Osteocyte (in vitro differentiated cells): Measurements from ENCODE around the gene RGS11. TPM values are rescaled to one million over a fixed set of nuclear protein-coding genes. Genes with fewer than 3 reads are reported as not detected.
A peak's percentile ranks its signal among the peaks of the same experiment; 100 is the strongest.

Source experiments
- DNase-seq: peaks from one replicate; pipeline ENCODE4 v3.0.0; 2021; ENCODE audit warnings: mixed read lengths; ENCODE audit not compliant: unreplicated experiment; ENCODE audit errors: extremely low spot score
- H3K27ac Mint-ChIP-seq: one replicate; pipeline ENCODE4 v1.8.0; 2021; ENCODE audit warnings: mild to moderate bottlenecking, mixed read lengths; ENCODE audit not compliant: unreplicated experiment
- H3K27me3 Mint-ChIP-seq: one replicate; pipeline ENCODE4 v1.8.0; 2021; ENCODE audit warnings: mixed read lengths; ENCODE audit not compliant: unreplicated experiment
- H3K36me3 Mint-ChIP-seq: one replicate; pipeline ENCODE4 v1.8.0; 2021; ENCODE audit warnings: mixed read lengths; ENCODE audit not compliant: unreplicated experiment
- H3K4me1 Mint-ChIP-seq: one replicate; pipeline ENCODE4 v1.8.0; 2021; ENCODE audit warnings: mixed read lengths; ENCODE audit not compliant: unreplicated experiment
- H3K4me3 Mint-ChIP-seq: one replicate; pipeline ENCODE4 v1.8.0; 2021; ENCODE audit warnings: mild to moderate bottlenecking, moderate library complexity, mixed read lengths; ENCODE audit not compliant: unreplicated experiment
- H3K9me3 Mint-ChIP-seq: one replicate; pipeline ENCODE4 v1.8.0; 2021; ENCODE audit warnings: mixed read lengths; ENCODE audit not compliant: unreplicated experiment
- CTCF ChIP-seq: fragments of 200-600 bp; sonication (generic); IDR thresholded peaks from 2 replicates; pipeline ENCODE4 v1.5.0; 2021; ENCODE audit warnings: antibody characterized with exemption, mild to moderate bottlenecking, moderate library complexity
- total RNA-seq: library from RNA; stranded (reverse); gene quantifications from 2 replicates; pipeline ENCODE4 v1.2.1, GENCODE V29; 2021

Gene RGS11
- total RNA-seq, 1 donor from 2014 or later = 9.5 TPM

DNA sequence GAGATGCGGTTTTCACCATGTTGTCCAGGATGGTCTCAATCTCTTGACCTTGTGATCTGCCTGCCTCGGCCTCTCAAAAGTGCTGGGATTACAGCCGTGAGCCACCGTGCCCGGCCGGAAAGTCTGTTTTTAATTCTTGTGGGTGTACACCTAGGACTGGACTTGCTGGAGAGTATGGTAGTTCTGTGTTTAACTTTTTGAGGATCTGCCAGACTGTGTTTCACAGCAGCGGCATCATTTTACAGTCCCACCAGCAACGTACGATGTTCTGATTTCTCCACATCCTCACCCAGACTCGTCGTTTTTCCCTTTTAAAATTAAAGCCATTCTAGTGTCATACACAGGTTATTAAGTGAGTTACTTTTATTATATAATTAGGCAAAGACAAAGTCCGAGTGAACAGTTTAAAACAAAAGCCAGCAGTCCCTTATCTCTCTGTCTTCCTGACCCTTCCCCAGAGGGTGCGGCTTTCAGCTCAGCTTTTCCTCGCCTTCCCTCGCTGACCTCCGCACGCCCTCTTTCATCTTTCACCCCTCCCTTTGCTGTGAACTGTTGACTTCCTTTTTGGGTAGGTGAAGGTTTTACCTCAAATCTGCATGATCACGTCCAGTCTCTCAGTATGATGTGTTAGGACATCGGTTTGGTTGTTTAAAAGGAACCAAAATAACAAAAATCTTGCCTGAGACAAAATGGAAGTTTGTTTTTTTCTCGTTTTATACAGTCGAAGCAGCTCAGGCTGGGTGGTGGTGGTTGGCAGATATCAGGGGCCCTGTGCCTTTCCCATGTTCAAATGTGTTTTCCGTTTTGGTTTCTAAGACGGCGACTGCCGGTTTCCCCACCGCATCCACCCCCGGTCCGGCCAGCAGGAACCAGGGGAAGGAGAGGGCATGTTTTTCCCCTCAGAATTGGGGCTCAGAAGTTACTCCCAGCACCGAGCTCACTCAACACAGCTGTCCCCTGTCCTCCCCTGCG lies 23.1 kb downstream of the RGS11 start:
- no peak for DNase-seq
- H3K36me3 Mint-ChIP-seq = peaks cover 28% of the 10 kb centered on the region
- TF ChIP-seq CTCF = no peak

DNA sequence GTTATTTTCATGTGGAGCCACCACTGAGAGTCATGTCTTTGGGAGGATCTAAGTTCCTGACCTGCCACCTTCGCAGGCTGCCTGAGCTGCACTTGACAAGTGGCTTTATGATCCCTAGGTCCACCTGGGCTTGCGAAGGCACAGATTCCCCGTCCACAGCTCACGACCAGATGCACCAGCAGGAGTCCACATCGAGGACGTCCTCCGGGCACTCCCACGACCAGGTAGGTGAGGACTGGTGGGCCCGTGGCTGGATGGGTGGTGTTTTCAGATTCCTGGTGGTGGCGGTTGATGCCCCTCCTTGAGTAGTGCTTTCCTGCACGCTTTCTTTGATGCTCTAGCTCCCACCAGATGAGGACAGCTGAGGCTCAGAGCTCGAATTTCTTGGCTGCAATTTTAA lies 26.3 kb downstream of the RGS11 start:
- Mint-ChIP-seq H3K9me3 (no peaks in the 10 kb centered on the region), H3K4me3 (no peak overlapping the region), H3K36me3 (peaks cover 17% of the 10 kb centered on the region), H3K27ac (no peak overlapping the region), H3K27me3 (no peaks in the 10 kb centered on the region), H3K4me1 (peaks cover 3% of the 10 kb centered on the region)
- DNase-seq = no peak
- TF ChIP-seq CTCF = no peak

More for the DNA sequence above, 23.1 kb downstream of the RGS11 start:
- Mint-ChIP-seq H3K27me3 (no peaks in the 10 kb centered on the region), H3K27ac (no peak overlapping the region), H3K4me1 (no peaks in the 10 kb centered on the region), H3K9me3 (no peaks in the 10 kb centered on the region), H3K4me3 (no peak overlapping the region)

GRCh38 chr16:247027-247426 lies 28.7 kb downstream of the RGS11 start:
- peaks cover 6% of the 10 kb centered on the region for H3K4me1 Mint-ChIP-seq
- no peaks in the 10 kb centered on the region for H3K27me3 Mint-ChIP-seq
- no peak for TF ChIP-seq CTCF
- H3K4me3 Mint-ChIP-seq = no peak overlapping the region
- no peaks in the 10 kb centered on the region for H3K9me3 Mint-ChIP-seq
- no peak for DNase-seq
- peaks cover 7% of the 10 kb centered on the region for H3K36me3 Mint-ChIP-seq
- no peak overlapping the region for H3K27ac Mint-ChIP-seq

GRCh38 chr16:245105-245504 lies 30.6 kb downstream of the RGS11 start:
- DNase-seq = no peak
- Mint-ChIP-seq H3K4me3 (no peak overlapping the region), H3K27ac (peak overlapping the region; percentile 15)

More at GRCh38 chr16:245105-245504, 30.6 kb downstream of the RGS11 start:
- peaks cover 6% of the 10 kb centered on the region for H3K4me1 Mint-ChIP-seq
- no peaks in the 10 kb centered on the region for H3K36me3 Mint-ChIP-seq
- TF ChIP-seq CTCF = no peak
- no peaks in the 10 kb centered on the region for H3K9me3 Mint-ChIP-seq
- no peaks in the 10 kb centered on the region for H3K27me3 Mint-ChIP-seq
